NCI-H510A (cell line): ENCODE measurements around the gene SLC22A14.
A peak's percentile ranks its signal among the peaks of the same experiment; 100 is the strongest.

Experiments used
- DNase-seq: peaks from one replicate; lab custom pipeline; 2025; lab: John Stamatoyannopoulos, UW

Gene SLC22A14

GRCh38 chr3:38346587-38347410 lies 64.7 kb downstream of the SLC22A14 start, which contains the start of gene XYLB:
Gene XYLB (plus strand): TSS chr3:38346785. CDS start chr3:38346869, 84 bp downstream.
- peak; percentile 68 for DNase-seq

DNA sequence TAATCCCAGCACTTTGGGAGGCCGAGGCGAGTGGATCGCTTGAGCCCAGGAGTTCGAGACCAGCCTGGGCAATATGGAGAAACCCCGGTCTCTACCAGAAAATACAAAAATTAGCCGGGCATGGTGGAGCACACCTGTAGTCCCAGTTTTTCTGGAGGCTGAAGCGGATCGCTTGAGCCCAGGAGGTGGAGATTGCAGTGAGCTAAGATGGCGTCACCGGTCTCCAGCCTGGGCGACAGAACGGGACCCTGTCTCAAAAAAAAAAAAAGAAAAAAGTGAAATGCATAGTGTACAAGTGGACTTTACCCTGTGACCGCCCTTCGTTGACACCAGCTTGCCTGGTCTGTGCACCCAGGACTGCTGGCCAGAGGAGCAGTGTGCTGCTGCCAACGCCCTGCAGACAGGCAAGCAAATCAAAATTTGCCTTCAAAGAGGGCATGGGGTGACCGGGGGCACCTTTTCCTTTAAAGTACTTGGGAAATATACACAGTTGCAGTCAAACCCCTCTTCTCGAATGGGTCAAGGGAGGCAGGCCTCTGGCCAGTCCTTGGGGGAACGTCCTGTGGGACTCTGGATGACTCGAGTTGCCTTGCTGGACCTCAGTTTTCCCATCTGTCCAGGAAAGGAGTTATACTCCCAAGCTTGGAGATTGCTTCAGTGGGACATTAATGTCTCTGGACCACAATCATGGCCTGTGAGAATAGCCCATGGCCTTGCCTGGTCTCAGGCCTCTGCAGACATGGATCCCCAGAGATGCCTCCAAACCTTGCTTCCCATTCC lies 65.5 kb downstream of the SLC22A14 start:
- no peak for DNase-seq

- DNase-seq = no peak
Measured at GRCh38 chr3:38348903-38349302, 66.8 kb downstream of the SLC22A14 start.

- no peak for DNase-seq
Measured at GRCh38 chr3:38349684-38350359, 67.7 kb downstream of the SLC22A14 start.

DNA sequence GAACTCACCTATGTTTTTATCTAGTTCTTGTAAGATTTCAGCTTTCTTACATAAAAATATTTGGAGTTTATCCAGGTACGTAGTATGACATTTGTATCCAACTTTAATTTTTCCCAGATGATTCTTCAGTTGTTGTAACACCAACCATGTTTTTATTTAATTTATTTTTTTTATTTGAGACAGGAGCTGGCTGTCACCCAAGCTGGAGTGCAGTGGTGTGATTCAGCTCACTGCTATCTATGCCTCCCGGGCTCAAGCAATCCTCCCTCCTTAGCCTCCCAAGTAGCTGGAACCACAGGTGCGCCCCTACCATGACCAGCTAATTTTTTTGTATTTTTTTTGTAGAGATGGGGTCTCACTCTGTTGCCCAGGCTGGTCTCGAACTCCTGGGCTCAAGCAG lies 71.1 kb downstream of the SLC22A14 start:
- DNase-seq = no peak

GRCh38 chr3:38354588-38355330 lies 72.7 kb downstream of the SLC22A14 start:
- DNase-seq = no peak

DNA sequence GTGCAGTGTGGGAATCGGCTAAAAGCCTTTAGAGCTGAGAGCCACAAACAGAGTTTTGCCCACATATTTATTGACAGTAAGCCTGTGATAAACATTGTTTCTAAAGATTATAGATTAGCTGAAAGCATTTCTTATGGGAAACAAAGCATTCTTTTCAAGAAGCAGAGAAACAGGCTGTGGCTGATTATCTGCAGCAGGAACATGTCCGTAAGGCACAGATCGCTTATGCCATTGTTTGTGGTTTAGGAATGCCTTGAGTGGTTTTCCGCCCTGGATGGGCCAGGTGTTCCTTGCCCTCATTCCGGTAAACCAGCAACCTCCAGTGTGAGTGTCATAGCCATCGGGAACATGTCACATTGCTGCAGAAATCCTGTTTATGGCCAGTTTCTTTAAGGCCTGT lies 76.9 kb downstream of the SLC22A14 start:
- no peak for DNase-seq

DNA sequence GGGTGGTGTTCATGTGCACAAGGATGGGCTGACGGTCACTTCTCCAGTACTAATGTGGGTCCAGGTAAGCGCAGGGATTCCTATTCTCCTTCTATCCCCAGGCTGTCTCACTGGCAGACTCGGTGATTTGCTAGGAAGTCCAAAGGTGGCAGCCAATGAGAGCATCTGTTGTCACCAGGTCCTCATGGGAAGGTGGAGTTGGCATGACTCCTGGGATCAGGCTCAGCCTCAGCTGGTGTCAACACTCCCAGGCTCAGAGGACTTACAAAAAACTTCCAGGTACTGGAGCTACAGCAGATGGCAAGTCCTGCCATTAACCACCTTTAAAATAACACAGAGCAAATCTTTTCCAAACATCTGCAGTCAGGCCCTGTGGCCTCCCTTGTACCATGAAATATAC lies 78.3 kb downstream of the SLC22A14 start:
- DNase-seq = no peak

DNA sequence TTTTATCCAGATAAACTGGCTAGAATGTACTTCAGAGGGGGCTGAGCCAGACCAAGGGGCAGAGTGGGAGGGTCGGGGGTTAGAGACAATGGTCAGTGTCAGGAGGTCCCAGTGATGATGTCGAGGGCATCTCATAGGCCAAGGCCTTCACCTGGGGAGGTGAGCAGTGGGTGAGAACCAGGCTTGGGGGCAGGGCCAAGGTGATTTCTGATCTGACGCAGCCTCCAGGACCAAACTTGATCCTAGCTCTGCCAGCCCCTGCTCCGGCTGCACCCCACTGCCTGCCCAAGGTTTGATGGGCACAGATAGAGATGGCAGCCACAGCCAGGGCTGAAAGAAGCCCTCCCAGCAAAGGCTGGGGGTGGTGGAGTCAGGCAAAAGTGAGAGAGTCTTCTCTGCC lies 79.4 kb downstream of the SLC22A14 start:
- no peak for DNase-seq

DNA sequence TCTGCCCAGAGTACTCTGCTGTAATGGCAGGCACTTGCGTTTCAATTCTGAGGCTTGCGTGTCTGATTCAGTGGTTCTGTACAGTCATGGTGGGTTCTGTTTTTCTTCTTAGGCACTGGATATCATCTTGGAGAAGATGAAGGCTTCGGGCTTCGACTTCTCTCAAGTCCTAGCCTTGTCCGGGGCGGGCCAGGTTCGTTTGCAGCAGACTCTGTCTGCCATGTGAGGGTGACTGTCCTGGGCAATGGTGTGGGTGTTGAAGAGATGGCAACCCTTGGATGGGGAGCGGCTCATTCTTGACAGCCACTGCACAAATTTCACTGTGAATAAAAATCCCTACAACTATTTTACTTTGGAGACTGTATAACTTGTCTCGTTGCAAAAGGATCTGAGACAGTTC lies 80.7 kb downstream of the SLC22A14 start:
- DNase-seq = no peak

- no peak for DNase-seq
Measured at GRCh38 chr3:38364721-38365400, 82.8 kb downstream of the SLC22A14 start.

- DNase-seq = no peak
Measured at GRCh38 chr3:38365469-38366062, 83.5 kb downstream of the SLC22A14 start.

DNA sequence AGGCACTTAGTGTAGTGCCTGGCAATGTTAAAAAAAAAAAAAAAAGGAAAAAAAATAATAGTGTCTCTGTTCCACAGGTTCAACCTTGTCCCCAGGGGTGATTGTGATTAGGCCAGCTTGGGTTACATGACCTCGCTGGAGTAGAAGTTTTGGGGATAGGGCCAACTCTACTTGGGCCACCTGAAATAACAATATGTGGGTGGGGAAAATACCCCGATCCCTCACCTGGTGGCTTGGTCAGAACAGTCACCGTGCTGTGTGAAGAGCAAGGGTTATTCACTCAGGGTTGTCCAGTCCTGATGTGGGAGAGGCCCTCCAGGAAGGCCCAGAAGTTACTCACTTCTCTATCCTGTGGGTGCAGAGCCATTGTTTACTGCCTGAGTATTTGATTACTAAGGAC lies 84.0 kb downstream of the SLC22A14 start:
- no peak for DNase-seq

- DNase-seq = no peak
Measured at GRCh38 chr3:38367779-38368178, 85.7 kb downstream of the SLC22A14 start.
